ENCODE results near the gene ADGRF1.
"Not testable (repeated sequence)": the region's sequence is repeated elsewhere in the genome, so short reads cannot be mapped to it uniquely, and the experiment has no call there.

ADGRF1 gene

DNA sequence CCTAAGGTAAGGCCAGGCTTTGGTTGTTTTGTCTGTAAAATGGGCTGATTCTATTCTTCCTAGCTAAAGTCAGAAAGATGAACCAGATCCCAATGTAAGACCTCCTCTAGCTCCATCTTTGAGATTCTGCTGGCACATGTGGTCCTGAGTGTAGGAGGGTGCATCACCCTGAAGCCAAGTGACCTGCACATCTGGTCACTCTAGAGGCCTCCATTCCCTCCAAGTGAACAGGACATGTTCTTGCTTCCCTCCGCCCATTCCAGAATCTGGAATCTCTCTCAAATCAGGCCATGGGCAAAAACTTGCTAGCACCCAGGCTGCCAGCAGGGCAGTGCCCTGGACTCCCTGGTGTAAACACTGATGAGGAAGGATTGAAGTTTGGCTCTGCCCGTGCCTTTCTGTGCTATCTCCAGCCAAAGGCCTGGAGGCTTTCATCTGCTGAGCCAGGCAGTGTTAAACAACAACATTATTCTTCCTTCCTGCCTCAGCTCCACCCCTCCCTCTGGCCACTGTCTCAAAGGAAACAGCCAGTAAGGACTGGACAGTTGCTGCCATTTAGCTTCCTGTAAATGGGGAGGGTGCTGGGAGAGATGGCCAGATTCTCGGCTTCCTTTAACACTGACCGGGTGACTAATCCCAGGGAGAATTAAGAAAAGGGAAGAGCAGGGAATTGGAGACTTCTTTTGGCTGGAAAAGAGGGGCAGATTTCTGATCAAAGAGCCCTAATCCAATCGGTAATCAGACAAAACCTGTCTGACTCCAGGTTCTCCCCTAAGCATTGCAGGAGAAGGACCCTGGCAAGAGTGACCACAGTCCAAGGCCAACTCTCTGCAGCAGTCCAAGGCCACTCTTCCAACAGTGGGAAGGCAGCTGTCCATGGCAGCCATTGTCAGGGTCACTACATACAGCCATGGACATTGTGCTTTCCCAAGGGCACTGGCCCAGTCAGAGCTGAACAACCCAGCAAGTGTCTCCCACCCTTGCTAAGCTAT is 19.5 kb upstream of the ADGRF1 start:
- no peak for DNase-seq

GRCh38 chr6:47059216-47059885 is 17.2 kb upstream of the ADGRF1 start:
- DNase-seq: no peak

DNA sequence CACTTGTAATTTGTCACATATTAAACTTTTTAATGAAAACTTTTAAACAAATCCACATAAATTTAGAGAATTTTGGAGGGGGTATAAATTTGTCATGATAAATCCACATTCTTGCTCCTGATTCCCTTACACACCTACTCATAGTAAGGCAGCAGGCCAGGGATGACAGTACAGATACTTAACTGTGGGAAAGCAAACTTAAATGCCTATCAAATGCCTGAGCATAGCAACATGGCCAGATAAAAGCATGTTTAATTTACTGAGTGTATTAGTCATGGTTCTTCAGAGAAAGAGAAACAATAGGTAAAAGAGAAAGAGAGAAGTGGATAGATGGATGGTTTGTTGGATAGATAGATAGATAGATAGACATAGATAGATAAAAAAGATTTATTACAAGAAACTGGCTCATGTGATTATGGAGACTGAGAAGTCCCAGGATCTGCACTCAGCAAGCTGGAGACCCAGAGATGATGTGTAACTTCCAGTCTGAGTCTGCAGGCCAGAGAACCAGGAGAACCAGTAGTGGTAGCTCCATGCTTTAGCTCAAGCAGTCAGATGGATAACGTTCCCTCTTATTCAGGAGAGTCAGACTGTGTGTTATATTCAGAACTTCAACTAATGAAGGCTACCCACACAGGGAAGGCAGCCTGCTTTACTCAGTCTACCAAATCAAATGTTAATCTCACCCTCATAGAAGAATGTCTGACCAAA is 15.9 kb upstream of the ADGRF1 start:
- no peak for DNase-seq

GRCh38 chr6:47056832-47057231 is 14.7 kb upstream of the ADGRF1 start:
- no peak for DNase-seq

GRCh38 chr6:47054302-47054701 is 12.2 kb upstream of the ADGRF1 start:
- not testable (repeated sequence) for DNase-seq

- DNase-seq: no peak
These were observed 6.5 kb upstream of the ADGRF1 start for GRCh38 chr6:47048638-47049037.

GRCh38 chr6:47047479-47048407 is 5.6 kb upstream of the ADGRF1 start:
- DNase-seq: no peak

GRCh38 chr6:47047097-47047478 is 5.0 kb upstream of the ADGRF1 start:
- DNase-seq: no peak

GRCh38 chr6:47044397-47044796 is 2.3 kb upstream of the ADGRF1 start:
- no peak for DNase-seq

GRCh38 chr6:47043286-47043685 is 1.2 kb upstream of the ADGRF1 start:
- DNase-seq: no peak

GRCh38 chr6:47041741-47042140 is 391 bp downstream of the ADGRF1 start:
- no peak for DNase-seq

DNA sequence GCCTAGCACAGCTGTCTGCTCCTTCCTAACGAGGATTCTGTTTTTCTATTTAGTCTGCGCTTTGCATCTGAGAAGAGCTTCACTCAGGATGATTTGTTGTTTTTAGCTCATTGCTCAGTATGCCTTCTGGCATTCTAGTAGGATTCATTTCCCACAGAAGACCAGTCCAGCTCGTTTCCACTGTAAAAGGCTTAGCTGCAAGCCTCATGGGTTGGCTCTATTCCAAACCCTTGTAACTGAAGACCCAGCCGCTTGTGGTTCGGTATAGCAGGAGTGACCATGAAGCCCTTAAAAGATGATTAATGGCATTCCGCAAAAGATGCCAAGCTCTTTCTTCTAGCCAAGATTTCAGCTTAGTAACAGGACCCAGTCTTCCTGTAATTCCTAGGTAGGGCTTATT is 7.2 kb downstream of the ADGRF1 start:
- DNase-seq: no peak

GRCh38 chr6:47034421-47034820 is 7.7 kb downstream of the ADGRF1 start:
- no peak for DNase-seq

GRCh38 chr6:47032974-47033765 is 9.0 kb downstream of the ADGRF1 start:
- no peak for DNase-seq

DNA sequence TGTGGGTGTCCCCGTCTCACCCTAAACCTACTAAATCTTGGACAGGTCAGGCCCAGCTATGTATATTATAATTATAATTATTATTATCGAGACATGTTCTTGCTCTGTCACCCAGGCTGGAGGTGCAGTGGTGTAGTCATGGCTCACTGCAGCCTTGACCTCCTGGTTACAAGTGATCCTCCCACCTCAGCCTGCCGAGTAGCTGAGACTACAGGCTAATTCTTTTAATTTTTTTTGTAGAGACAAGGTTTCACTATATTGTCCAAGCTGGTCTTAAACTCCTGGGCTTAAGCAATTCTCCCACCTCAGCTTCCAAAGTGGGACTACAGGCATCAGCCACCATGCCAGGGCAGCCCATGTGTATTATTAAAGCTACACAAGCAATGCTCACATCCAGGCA is 10.5 kb downstream of the ADGRF1 start:
- no peak for DNase-seq

- no peak for DNase-seq
These were observed 12.1 kb downstream of the ADGRF1 start for GRCh38 chr6:47029865-47030561.

DNA sequence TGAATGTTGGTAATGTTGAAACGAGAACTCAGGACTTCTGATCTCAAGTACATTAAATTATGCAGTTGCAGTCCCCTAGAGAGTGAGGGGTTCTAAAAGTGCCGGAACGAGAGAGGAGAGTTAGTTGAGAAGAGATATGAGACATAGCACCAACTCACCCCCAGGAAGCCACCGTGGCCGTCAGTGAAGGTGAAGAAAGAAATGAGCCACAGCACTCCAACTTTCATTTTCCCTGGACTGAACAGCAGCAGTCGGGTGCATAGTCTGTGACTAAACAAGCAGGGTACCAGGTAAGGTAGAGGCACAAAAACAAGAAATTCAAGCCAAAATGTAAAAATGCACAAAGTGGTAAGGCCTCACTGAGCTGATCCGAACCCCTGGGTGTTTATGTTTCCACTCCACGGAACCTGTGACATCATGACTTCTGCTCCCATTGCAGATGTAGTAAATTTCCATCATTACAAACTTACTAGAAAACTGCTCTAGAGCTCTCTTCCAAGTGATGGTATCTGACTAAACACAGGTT is 13.2 kb downstream of the ADGRF1 start:
- no peak for DNase-seq

GRCh38 chr6:47027315-47027714 is 14.8 kb downstream of the ADGRF1 start:
- DNase-seq: no peak

GRCh38 chr6:47026679-47027078 is 15.5 kb downstream of the ADGRF1 start:
- no peak for DNase-seq

DNA sequence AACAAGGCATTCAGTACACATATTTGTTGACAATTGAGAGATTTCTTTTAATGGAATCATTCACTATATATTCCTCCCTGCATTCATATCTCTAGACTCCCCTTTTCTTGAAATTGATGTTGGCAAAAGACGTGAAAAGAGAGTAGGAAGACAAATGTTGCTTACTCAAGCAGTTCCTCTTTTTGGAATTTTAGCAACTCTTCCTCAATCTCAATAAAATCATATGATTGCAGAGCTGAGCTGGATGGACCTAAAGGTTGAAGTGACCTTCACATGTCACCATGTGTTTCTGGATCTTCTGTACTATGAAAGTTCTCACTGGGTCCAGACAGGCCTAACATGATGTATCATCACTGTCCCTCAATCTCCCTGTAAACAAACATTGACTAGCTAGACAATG is 18.6 kb downstream of the ADGRF1 start:
- no peak for DNase-seq

GRCh38 chr6:47022191-47022590 is 19.9 kb downstream of the ADGRF1 start:
- DNase-seq: no peak
